ENCODE data around the gene CDKAL1. TPM values are rescaled to one million over a fixed set of nuclear protein-coding genes. Genes with fewer than 3 reads are reported as not detected.

The CDKAL1 gene
- total and polyA plus RNA-seq, 10 of the 15 experiments (the other 5 are each of a cell fraction or from before 2014, with no cell fraction given) = 10.7 to 26.9 (median 17.3) TPM

DNA sequence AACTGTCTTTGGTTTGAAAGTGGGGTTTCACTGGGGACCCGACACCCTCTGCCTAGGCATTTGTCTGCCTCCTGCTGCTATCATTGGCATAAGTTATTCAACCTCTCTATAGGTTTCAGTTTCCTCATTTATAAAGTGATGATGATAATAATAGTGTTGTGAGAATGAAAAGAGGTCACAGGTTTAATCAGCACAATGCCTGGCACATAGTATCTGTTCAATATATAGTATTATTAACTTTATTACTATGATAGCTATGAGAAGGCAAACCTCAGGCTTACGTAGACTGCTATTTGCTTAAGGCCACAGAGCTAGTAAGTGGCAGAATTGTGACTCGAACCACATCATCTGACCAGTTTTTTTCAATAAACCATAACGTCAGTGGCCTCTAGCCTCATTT is 256.8 kb downstream of the CDKAL1 start (continued):
- TF ChIP-seq E2F4 (IDR thresholded peaks at IDR 0.05; ENCODE audit: low read depth, low read length) = no peak
- TF ChIP-seq MYC (IDR thresholded peaks at IDR 0.05; ENCODE audit: insufficient read depth, insufficient read length, insufficient replicate concordance, low read length, severe bottlenecking) = no peak
- no peak for TF ChIP-seq MTA3 (IDR thresholded peaks at IDR 0.05; ENCODE audit: borderline replicate concordance, low read length)
- no peak for TF ChIP-seq CBX5 (IDR thresholded peaks at IDR 0.05; ENCODE audit: low read depth)
- TF ChIP-seq, protein P1, sequence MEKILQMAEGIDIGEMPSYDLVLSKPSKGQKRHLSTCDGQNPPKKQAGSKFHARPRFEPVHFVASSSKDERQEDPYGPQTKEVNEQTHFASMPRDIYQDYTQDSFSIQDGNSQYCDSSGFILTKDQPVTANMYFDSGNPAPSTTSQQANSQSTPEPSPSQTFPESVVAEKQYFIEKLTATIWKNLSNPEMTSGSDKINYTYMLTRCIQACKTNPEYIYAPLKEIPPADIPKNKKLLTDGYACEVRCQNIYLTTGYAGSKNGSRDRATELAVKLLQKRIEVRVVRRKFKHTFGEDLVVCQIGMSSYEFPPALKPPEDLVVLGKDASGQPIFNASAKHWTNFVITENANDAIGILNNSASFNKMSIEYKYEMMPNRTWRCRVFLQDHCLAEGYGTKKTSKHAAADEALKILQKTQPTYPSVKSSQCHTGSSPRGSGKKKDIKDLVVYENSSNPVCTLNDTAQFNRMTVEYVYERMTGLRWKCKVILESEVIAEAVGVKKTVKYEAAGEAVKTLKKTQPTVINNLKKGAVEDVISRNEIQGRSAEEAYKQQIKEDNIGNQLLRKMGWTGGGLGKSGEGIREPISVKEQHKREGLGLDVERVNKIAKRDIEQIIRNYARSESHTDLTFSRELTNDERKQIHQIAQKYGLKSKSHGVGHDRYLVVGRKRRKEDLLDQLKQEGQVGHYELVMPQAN (conservative IDR thresholded peaks at IDR 0.05) = no peak
- TF ChIP-seq NFYB (IDR thresholded peaks at IDR 0.05; ENCODE audit: insufficient read depth, low read depth, low read length) = no peak
- TF ChIP-seq CHD1 (IDR thresholded peaks at IDR 0.05; ENCODE audit: low read depth, low read length) = no peak
- no peak for TF ChIP-seq ZSCAN29 (IDR thresholded peaks at IDR 0.05)
- TF ChIP-seq ZBTB11 (CRISPR knock-in tag; IDR thresholded peaks at IDR 0.05) = no peak
- no peak for TF ChIP-seq ZZZ3 (IDR thresholded peaks at IDR 0.05; ENCODE audit: control insufficient read depth, insufficient read length, low read depth)
- TF ChIP-seq RELA (IDR thresholded peaks at IDR 0.05; ENCODE audit: borderline replicate concordance, partially characterized antibody) = no peak
- TF ChIP-seq EP300 (IDR thresholded peaks at IDR 0.05; ENCODE audit: borderline replicate concordance in 1 of 2, control insufficient read depth in 1 of 2, low read depth in 2 of 2, low read length in 2 of 2) = peak; percentile 81 to 91; a peak in 3 of 4 replicates
- no peak for TF ChIP-seq ZBTB33 (IDR thresholded peaks at IDR 0.05)
- TF ChIP-seq, protein P2, sequence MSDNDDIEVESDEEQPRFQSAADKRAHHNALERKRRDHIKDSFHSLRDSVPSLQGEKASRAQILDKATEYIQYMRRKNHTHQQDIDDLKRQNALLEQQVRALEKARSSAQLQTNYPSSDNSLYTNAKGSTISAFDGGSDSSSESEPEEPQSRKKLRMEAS (IDR thresholded peaks at IDR 0.05; ENCODE audit: low read depth, low read length) = no peak
- peak; percentile 50 for TF ChIP-seq MEF2B (IDR thresholded peaks at IDR 0.05; ENCODE audit: partially characterized antibody, poor library complexity, severe bottlenecking)
- TF ChIP-seq SIN3A (IDR thresholded peaks at IDR 0.05; ENCODE audit: low read depth, low read length) = no peak
- 0 out of 2 replicates have a peak, but pooled peaks have one; percentile 46 for TF ChIP-seq NR2F1 (conservative IDR thresholded peaks at IDR 0.05)
- no peak for TF ChIP-seq NFIC (IDR thresholded peaks at IDR 0.05; ENCODE audit: low read depth, low read length)
- 0 out of 4 replicates have a peak, but pooled peaks of 1 of the 2 experiments have one; percentile 28 for TF ChIP-seq BHLHE40 (IDR thresholded peaks at IDR 0.05; ENCODE audit: borderline replicate concordance in 1 of 2, low read depth in 2 of 2, low read length in 1 of 2)
- TF ChIP-seq POU2F2 (IDR thresholded peaks at IDR 0.05; ENCODE audit: borderline replicate concordance, low read depth, low read length) = no peak
- no peak for TF ChIP-seq MXI1 (IDR thresholded peaks at IDR 0.05; ENCODE audit: low read depth, low read length)
- no peak for TF ChIP-seq RB1 (IDR thresholded peaks at IDR 0.05; ENCODE audit: borderline replicate concordance)
